Measurements from ENCODE around the gene DGKI.

DGKI gene

DNA sequence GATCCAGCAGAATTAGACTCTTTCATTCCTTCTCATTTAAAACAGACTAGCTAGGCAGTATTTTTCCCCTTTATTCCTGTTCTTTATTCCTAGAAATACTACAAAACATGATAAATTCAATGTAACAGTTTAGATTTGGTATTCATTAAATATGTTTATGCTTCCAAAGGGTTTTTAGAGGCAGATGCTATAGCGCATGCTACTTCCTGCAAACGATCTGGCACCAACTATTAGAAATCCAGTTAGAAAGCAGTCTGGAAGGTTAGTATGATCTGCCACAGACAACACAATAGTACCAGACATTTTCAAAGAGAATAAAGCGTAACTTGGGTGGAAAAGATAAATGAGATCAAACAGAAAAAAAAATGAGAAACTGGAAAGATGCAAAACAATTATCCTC is 439.7 kb downstream of the DGKI start:
- no peaks in the 10 kb centered on the region for H3K4me1 ChIP-seq (ENCODE audit: control insufficient read depth in 1 of 2, insufficient read depth in 1 of 2, low read depth in 1 of 2, low read length in 1 of 2)
- no peak for TF ChIP-seq CTCF (IDR thresholded peaks at IDR 0.05)
- no peaks in the 10 kb centered on the region for H3K27me3 ChIP-seq
- no peaks in the 10 kb centered on the region for H3K36me3 ChIP-seq
- no peak overlapping the region for H3K4me3 ChIP-seq (ENCODE audit: low read depth in 1 of 2, low read length in 1 of 2)
- no peaks in the 10 kb centered on the region for H3K9me3 ChIP-seq
- H3K27ac ChIP-seq = no peak overlapping the region

- no peaks in the 10 kb centered on the region for H3K27me3 ChIP-seq
- no peak for TF ChIP-seq CTCF (IDR thresholded peaks at IDR 0.05)
- H3K27ac ChIP-seq = no peak overlapping the region
- H3K4me3 ChIP-seq (ENCODE audit: low read depth in 1 of 2, low read length in 1 of 2) = no peak overlapping the region
- no peaks in the 10 kb centered on the region for H3K36me3 ChIP-seq
- H3K4me1 ChIP-seq (ENCODE audit: control insufficient read depth in 1 of 2, insufficient read depth in 1 of 2, low read depth in 1 of 2, low read length in 1 of 2) = no peaks in the 10 kb centered on the region
- H3K9me3 ChIP-seq = no peaks in the 10 kb centered on the region
These were observed 442.0 kb downstream of the DGKI start for GRCh38 chr7:137404660-137405317.

DNA sequence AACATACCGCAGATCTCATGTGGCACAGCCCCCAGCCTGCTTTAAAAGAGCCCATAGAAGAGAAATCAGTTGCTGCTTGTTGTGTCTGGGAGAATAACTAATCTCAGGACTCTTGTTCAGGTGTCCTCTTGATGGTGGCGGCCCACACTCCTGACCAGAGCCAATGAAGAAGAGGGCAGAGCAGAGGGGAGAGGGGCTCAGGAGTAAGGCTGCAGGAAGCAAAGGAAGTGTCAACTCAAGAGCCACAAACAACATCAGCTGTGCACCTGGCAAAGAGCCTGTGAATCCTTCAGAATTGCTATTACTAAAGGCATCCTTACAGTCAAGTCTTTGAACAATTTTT is 443.4 kb downstream of the DGKI start:
- Histone ChIP-seq H3K4me3 (ENCODE audit: low read depth in 1 of 2, low read length in 1 of 2) (no peak overlapping the region), H3K27ac (no peak overlapping the region), H3K9me3 (no peaks in the 10 kb centered on the region), H3K27me3 (no peaks in the 10 kb centered on the region), H3K4me1 (ENCODE audit: control insufficient read depth in 1 of 2, insufficient read depth in 1 of 2, low read depth in 1 of 2, low read length in 1 of 2) (no peaks in the 10 kb centered on the region), H3K36me3 (no peaks in the 10 kb centered on the region)
- TF ChIP-seq CTCF (IDR thresholded peaks at IDR 0.05) = no peak

GRCh38 chr7:137402536-137403352 is 444.0 kb downstream of the DGKI start:
- H3K36me3 ChIP-seq = no peaks in the 10 kb centered on the region
- H3K9me3 ChIP-seq = no peaks in the 10 kb centered on the region
- H3K4me1 ChIP-seq (ENCODE audit: control insufficient read depth in 1 of 2, insufficient read depth in 1 of 2, low read depth in 1 of 2, low read length in 1 of 2) = no peaks in the 10 kb centered on the region
- H3K4me3 ChIP-seq (ENCODE audit: low read depth in 1 of 2, low read length in 1 of 2) = no peak overlapping the region
- H3K27ac ChIP-seq = no peak overlapping the region
- H3K27me3 ChIP-seq = no peaks in the 10 kb centered on the region
- no peak for TF ChIP-seq CTCF (IDR thresholded peaks at IDR 0.05)

- no peaks in the 10 kb centered on the region for H3K4me1 ChIP-seq (ENCODE audit: control insufficient read depth in 1 of 2, insufficient read depth in 1 of 2, low read depth in 1 of 2, low read length in 1 of 2)
- no peak overlapping the region for H3K27ac ChIP-seq
- no peaks in the 10 kb centered on the region for H3K27me3 ChIP-seq
- no peak for TF ChIP-seq CTCF (IDR thresholded peaks at IDR 0.05)
- no peaks in the 10 kb centered on the region for H3K36me3 ChIP-seq
- H3K4me3 ChIP-seq (ENCODE audit: low read depth in 1 of 2, low read length in 1 of 2) = no peak overlapping the region
- H3K9me3 ChIP-seq = no peaks in the 10 kb centered on the region
These were observed 446.6 kb downstream of the DGKI start for GRCh38 chr7:137399827-137400823.
